Body of pancreas (tissue), 4 donors: ENCODE data around the gene TMEM181. TPM values are rescaled to one million over a fixed set of nuclear protein-coding genes. Genes with fewer than 3 reads are reported as not detected.

ENCODE experiments used
- ATAC-seq: fragments of 150-250 bp; one replicate; pipeline ENCODE4 v1.9.1; 2016
- DNase-seq, 4 donors: peaks; one replicate each; pipeline ENCODE4 v3.0.0-alpha.2; 2019
- H3K27ac ChIP-seq, 4 donors: fragments of 200-600 bp; sonication (generic); 1 replicate in 3 of 4; 2 replicates in 1 of 4; pipeline versions ENCODE4 v1.5.1 to v1.6.1; 2016 to 2019; ENCODE audit warnings: mild to moderate bottlenecking in 1 of 4, mixed read lengths in 1 of 4, moderate library complexity in 1 of 4
- H3K27me3 ChIP-seq, 2 donors: fragments of 200-600 bp; sonication (generic); one replicate each; pipeline ENCODE4 v1.6.0; 2016; ENCODE audit warnings: mild to moderate bottlenecking in 1 of 2
- H3K36me3 ChIP-seq, 2 donors: fragments of 200-600 bp; sonication (generic); replicated peaks in 1 of 2; 2 replicates each; pipeline ENCODE4 v1.5.1; 2016; ENCODE audit warnings: low read depth in 2 of 2; ENCODE audit not compliant: insufficient read depth in 1 of 2
- H3K4me1 ChIP-seq: fragments of 200-600 bp; sonication (generic); one replicate; pipeline ENCODE4 v1.6.0; 2016
- H3K4me3 ChIP-seq, 2 donors: fragments of 200-600 bp; sonication (generic); 1 replicate in 1 of 2; 2 replicates in 1 of 2; pipeline ENCODE4 v1.5.1; 2016 to 2019
- H3K9me3 ChIP-seq, 3 donors: fragments of 200-600 bp; sonication (generic); 1 replicate in 2 of 3; 2 replicates in 1 of 3; pipeline ENCODE4 v1.5.1; 2016
- POLR2A ChIP-seq, 3 donors: fragments of 450-650 bp; IDR thresholded peaks; one replicate each; pipeline ENCODE4 v1.6.1; 2016; ENCODE audit warnings: antibody characterized with exemption in 3 of 3, mild to moderate bottlenecking in 2 of 3
- WGBS, 2 donors: methylation state at CpG; one replicate each; pipeline ENCODE4 v1.1.5; 2017; 5-methylcytosine and 5-hydroxymethylcytosine counted together
- intact Hi-C: fragments of 100-400 bp; cut with DNase I; formaldehyde crosslinking; loops from one replicate; pipeline ENCODE4 v1.15.1; 2023
- total RNA-seq, 2 donors: library from RNA; depleted of rRNA; stranded (reverse); fragments of >200 nt; gene quantifications; one replicate each; pipeline ENCODE4 v1.1.0, GENCODE V29; 2016
- TF ChIP-seq, protein P1 (sequence below), 7 experiments: fragments of 450-650 bp in 4 of 7; fragments of 200-600 bp in 3 of 7; sonication (generic) in 3 of 7; IDR thresholded peaks; one replicate each; pipeline ENCODE4 v1.5.1; 2016 to 2019; ENCODE audit warnings: antibody characterized with exemption in 7 of 7

The TMEM181 gene
- total RNA-seq, 2 donors from 2014 or later, result 19.8 to 34.2 TPM

GRCh38 chr6:158606935-158607334, 47.0 kb downstream of the TMEM181 start:
- WGBS, 2 donors, result 82 to 90% methylated on average over 7 of the region's 7 CpGs
- H3K27ac ChIP-seq, result no peak overlapping the region
- intact Hi-C loops, result no loop called here
- DNase-seq, result no peak
- H3K4me3 ChIP-seq, result no peak overlapping the region
- TF ChIP-seq, protein P1, sequence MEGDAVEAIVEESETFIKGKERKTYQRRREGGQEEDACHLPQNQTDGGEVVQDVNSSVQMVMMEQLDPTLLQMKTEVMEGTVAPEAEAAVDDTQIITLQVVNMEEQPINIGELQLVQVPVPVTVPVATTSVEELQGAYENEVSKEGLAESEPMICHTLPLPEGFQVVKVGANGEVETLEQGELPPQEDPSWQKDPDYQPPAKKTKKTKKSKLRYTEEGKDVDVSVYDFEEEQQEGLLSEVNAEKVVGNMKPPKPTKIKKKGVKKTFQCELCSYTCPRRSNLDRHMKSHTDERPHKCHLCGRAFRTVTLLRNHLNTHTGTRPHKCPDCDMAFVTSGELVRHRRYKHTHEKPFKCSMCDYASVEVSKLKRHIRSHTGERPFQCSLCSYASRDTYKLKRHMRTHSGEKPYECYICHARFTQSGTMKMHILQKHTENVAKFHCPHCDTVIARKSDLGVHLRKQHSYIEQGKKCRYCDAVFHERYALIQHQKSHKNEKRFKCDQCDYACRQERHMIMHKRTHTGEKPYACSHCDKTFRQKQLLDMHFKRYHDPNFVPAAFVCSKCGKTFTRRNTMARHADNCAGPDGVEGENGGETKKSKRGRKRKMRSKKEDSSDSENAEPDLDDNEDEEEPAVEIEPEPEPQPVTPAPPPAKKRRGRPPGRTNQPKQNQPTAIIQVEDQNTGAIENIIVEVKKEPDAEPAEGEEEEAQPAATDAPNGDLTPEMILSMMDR (IDR thresholded peaks at IDR 0.05), result no peak
- TF ChIP-seq POLR2A (IDR thresholded peaks at IDR 0.05), result no peak
- no peak for ATAC-seq
- H3K36me3 ChIP-seq, result peaks cover 0 to 19% of the 10 kb centered on the region in 2 donors
- H3K27me3 ChIP-seq, result no peaks in the 10 kb centered on the region
- H3K4me1 ChIP-seq, result peaks cover 27% of the 10 kb centered on the region
- H3K9me3 ChIP-seq, result no peaks in the 10 kb centered on the region

- WGBS, 2 donors, result 89 to 92% methylated on average over 14 of the region's 14 CpGs
- peaks cover 27% of the 10 kb centered on the region for H3K4me1 ChIP-seq
Measured at GRCh38 chr6:158607411-158608170, 47.7 kb downstream of the TMEM181 start.

GRCh38 chr6:158608221-158608620, 48.3 kb downstream of the TMEM181 start:
- no peaks in the 10 kb centered on the region for H3K27me3 ChIP-seq
- TF ChIP-seq, protein P1 (IDR thresholded peaks at IDR 0.05), result no peak
- no peak for TF ChIP-seq POLR2A (IDR thresholded peaks at IDR 0.05)
- ATAC-seq (no peak), DNase-seq (no peak)
- H3K36me3 ChIP-seq, result peaks cover 0 to 19% of the 10 kb centered on the region in 2 donors
- peaks cover 23% of the 10 kb centered on the region for H3K4me1 ChIP-seq
- H3K27ac ChIP-seq, result no peak overlapping the region
- intact Hi-C loops, result no loop called here
- H3K9me3 ChIP-seq, result no peaks in the 10 kb centered on the region
- no peak overlapping the region for H3K4me3 ChIP-seq
- 83 to 94% methylated on average over 12 of the region's 12 CpGs for WGBS, 2 donors

More at GRCh38 chr6:158607411-158608170, 47.7 kb downstream of the TMEM181 start:
- H3K27ac ChIP-seq, result no peak overlapping the region
- ATAC-seq, result no peak
- no peaks in the 10 kb centered on the region for H3K27me3 ChIP-seq
- no peak overlapping the region for H3K4me3 ChIP-seq
- intact Hi-C loops, result no loop called here
- H3K36me3 ChIP-seq, result peaks cover 0 to 19% of the 10 kb centered on the region in 2 donors
- H3K9me3 ChIP-seq, result no peaks in the 10 kb centered on the region
- TF ChIP-seq, protein P1 (IDR thresholded peaks at IDR 0.05), result no peak
- no peak for TF ChIP-seq POLR2A (IDR thresholded peaks at IDR 0.05)
- DNase-seq, result no peak

DNA sequence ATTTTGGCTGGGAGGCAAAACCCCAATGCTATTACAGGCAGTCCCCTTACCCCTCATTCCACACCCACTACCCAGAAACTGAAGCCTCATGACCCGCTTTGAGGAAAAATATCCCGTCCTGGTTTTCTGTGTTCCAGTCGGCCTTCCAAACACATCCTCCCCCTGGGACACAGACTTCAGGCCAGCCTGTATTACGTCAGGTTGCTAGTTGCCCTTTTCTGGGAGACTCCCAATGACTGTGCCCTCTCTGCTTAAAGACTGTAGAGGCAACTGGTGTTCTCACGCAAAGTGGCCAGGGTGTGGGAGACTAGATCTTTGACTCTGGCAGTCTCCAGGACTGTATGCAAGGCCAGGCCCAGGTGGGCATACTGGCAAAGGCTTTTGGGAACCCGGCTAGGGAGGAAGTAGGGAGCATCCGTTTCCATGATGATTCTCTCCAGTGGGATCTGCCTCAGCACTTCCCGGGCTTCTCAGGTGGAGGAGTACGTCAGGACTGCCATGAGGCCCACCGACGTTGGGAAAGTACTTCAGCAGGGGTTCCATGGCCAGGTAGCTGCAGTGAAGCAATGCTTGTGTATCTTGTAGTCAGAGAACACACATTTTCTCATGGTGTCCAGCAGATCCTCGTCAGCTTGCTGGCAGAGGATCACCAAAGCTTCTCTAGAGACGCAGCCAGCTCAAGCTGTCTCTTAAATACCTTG, 49.7 kb downstream of the TMEM181 start:
- ATAC-seq (no peak), DNase-seq (no peak)
- H3K27me3 ChIP-seq, result no peaks in the 10 kb centered on the region
- no peak overlapping the region for H3K4me3 ChIP-seq
- H3K9me3 ChIP-seq, result no peaks in the 10 kb centered on the region
- H3K4me1 ChIP-seq, result peaks cover 11% of the 10 kb centered on the region
- intact Hi-C loops, result no loop called here
- no peak overlapping the region for H3K27ac ChIP-seq
- H3K36me3 ChIP-seq, result peaks cover 0 to 19% of the 10 kb centered on the region in 2 donors
- TF ChIP-seq, protein P1 (IDR thresholded peaks at IDR 0.05), result no peak
- no peak for TF ChIP-seq POLR2A (IDR thresholded peaks at IDR 0.05)
- 92 to 96% methylated on average over 12 to 13 of the region's 13 CpGs for whole genome bisulfite sequencing, 2 donors
